KOPT-K1 (cell line): ENCODE data around the gene RBM4B.
A peak's percentile ranks its signal among the peaks of the same experiment; 100 is the strongest.

Experiments used
- H3K27ac ChIP-seq: fragments of 200-600 bp; sonication (generic); 2 replicates; pipeline ENCODE4 v1.5.1; 2016; ENCODE audit warnings: antibody characterized with exemption, mild to moderate bottlenecking, low read depth, low read length; ENCODE audit not compliant: poor library complexity, severe bottlenecking
- H3K36me3 ChIP-seq: fragments of 200-600 bp; sonication (generic); 2 replicates; pipeline ENCODE4 v1.5.1; 2017; ENCODE audit warnings: antibody characterized with exemption, mild to moderate bottlenecking, low read length, moderate library complexity; ENCODE audit not compliant: insufficient read depth
- H3K9me3 ChIP-seq: fragments of 200-600 bp; sonication (generic); 2 replicates; pipeline ENCODE4 v1.5.1; 2017; ENCODE audit warnings: antibody characterized with exemption, low read length, mild to moderate bottlenecking; ENCODE audit not compliant: insufficient read depth, poor library complexity, severe bottlenecking

Gene RBM4B

DNA sequence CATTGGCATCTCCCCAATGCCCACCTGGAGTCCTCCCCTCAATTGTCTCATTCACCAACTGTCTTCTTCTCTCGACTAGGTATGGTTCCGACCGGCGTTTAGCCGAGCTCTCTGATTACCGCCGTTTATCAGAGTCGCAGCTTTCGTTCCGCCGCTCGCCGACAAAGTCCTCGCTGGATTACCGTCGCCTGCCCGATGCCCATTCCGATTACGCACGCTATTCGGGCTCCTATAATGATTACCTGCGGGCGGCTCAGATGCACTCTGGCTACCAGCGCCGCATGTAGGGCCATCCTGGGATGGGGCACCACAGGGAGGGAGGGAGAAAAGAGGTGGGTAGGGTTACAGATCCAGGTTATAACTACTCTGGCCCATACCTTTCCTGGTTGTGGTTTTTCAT lies 51.3 kb downstream of the RBM4B start:
- Histone ChIP-seq H3K9me3 (no peaks in the 10 kb centered on the region), H3K36me3 (peaks cover 100% of the 10 kb centered on the region), H3K27ac (no peak overlapping the region)

DNA sequence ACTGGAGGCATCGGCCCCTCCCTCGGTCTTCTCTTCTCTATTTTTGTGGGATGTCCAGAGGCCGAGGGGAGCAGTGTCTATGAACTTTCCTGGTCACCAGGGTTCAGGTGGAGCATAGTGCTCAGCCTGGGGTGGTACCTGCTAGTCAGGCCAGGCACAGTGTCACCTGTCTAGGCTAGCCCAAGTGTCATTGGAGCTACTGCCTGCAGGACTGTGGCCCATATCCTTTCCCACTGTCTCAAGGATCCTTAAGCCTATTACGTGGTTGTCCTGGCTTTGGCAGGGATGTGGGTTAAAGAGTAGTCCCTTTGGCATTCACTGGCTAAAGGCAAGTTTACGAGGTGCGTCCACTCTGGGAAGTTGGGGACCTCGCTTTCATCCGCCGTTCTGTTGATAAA lies 51.9 kb downstream of the RBM4B start:
- H3K9me3 ChIP-seq = no peaks in the 10 kb centered on the region

DNA sequence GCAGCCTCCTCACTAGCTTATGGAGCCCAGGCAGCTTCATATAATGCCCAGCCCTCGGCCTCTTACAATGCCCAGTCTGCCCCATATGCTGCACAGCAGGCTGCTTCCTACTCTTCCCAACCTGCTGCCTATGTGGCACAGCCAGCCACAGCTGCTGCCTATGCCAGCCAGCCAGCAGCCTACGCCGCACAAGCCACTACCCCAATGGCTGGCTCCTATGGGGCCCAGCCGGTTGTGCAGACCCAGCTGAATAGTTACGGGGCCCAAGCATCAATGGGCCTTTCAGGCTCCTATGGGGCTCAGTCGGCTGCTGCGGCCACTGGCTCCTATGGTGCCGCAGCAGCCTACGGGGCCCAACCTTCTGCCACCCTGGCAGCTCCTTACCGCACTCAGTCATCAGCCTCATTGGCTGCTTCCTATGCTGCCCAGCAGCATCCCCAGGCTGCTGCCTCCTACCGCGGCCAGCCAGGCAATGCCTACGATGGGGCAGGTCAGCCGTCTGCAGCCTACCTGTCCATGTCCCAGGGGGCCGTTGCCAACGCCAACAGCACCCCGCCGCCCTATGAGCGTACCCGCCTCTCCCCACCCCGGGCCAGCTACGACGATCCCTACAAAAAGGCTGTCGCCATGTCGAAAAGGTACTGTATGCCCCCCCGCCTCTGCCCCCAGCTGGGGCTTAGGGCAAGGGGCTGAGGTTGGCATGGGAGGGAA lies 52.5 kb downstream of the RBM4B start:
- Histone ChIP-seq H3K36me3 (peaks cover 100% of the 10 kb centered on the region), H3K27ac (no peak overlapping the region), H3K9me3 (no peaks in the 10 kb centered on the region)

More for the DNA sequence above, 51.9 kb downstream of the RBM4B start:
- peaks cover 100% of the 10 kb centered on the region for H3K36me3 ChIP-seq
- H3K27ac ChIP-seq = no peak overlapping the region

DNA sequence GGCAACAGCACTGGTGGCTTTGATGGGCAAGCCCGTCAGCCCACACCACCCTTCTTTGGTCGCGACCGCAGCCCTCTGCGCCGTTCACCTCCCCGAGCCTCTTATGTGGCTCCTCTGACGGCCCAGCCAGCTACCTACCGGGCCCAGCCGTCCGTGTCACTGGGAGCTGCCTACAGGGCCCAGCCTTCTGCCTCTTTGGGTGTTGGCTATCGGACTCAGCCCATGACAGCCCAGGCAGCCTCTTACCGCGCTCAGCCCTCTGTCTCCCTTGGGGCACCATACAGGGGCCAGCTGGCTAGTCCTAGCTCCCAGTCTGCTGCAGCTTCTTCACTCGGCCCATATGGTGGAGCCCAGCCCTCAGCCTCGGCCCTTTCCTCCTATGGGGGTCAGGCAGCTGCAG lies 53.2 kb downstream of the RBM4B start:
- peaks cover 100% of the 10 kb centered on the region for H3K36me3 ChIP-seq
- no peaks in the 10 kb centered on the region for H3K9me3 ChIP-seq
- no peak overlapping the region for H3K27ac ChIP-seq

DNA sequence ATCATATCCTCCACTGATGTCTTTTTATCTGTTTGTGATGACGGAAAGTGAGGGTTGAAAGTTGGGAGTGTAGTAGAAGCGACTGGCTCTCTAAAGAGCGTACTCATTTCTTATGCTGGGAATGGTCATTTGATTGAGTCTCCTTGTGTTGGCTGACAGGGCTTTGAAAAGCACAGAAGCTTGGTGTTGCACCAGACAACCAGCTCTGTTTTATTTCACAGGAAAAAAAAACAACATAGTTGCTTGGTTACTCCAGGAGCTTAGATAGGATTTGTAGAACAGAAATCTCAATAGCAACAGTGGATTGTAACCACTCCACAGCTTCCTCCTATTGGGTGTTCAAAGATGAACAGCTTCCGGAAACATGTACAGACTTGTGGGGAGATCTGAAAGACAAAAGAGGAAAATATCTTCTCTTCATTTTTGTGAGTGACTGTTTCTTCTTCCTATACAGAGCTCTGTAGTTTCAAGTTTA lies 58.6 kb downstream of the RBM4B start:
- H3K9me3 ChIP-seq = no peaks in the 10 kb centered on the region
- peaks cover 71% of the 10 kb centered on the region for H3K36me3 ChIP-seq
- H3K27ac ChIP-seq = peak overlapping the region; percentile 94

DNA sequence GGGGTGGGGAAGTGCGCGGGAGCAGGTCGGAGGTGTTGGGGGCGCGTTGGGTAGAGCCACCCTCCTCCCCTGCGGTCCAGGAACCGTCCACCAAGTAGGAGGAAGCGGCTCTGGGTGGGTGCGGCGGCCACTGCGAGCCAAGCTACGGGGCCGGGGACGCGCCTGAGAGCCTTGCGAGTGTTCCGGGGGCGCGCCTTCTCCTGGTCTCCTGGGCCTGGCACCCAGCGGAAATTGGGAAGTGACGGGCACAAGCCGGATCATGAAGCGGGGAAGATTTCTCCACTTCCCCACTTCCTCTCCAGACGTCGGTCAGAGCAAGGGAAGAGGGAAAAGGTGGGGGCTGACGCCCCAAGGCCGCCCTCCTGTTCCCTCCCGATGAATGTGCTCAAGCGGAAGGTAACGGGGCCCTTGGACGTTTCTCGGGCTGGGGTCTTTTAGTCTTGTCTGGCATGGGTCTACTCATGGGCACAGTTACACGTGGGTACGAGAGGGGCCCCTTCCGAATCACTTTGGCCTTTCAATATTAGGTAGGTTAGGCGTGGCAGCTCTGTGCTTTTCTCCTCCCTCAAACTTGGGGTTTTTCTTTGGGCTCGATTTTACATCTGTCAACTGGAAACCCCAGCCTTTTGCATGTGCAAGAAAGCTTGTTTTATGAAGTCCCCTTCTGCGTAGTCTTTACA lies 60.4 kb downstream of the RBM4B start:
- Histone ChIP-seq H3K36me3 (peaks cover 53% of the 10 kb centered on the region), H3K27ac (peak overlapping the region; percentile 94), H3K9me3 (no peaks in the 10 kb centered on the region)

DNA sequence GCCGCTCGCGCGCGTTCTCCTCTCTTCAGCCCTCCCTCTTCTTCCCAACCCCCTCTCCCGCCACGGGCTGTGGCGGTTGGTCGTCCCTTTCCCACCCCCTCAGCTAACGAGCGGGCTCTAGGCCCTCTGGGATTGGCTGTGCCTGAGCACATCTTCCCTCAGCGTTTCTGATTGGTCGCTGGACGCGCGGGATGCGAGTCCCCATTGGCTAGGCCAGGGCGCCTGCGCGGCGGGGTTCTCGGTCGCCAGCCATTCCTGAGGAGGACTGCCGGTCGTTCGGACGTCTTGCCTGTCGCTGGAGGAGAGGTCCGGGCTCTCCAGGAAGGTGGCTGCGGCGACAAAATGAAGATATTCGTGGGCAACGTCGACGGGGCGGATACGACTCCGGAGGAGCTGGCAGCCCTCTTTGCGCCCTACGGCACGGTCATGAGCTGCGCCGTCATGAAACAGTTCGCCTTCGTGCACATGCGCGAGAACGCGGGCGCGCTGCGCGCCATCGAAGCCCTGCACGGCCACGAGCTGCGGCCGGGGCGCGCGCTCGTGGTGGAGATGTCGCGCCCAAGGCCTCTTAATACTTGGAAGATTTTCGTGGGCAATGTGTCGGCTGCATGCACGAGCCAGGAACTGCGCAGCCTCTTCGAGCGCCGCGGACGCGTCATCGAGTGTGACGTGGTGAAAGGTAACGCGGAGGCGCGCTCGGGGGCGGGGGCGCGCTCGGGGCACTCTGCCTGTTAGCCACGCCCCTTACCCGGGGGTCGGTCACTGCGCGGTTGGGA lies 61.1 kb downstream of the RBM4B start, which contains the start of gene RBM14:
Gene RBM14, plus strand, starts transcription at position 252 of the 776 bp plus-strand sequence. Its CDS starts 91 bp downstream, at position 343.
- Histone ChIP-seq H3K9me3 (no peaks in the 10 kb centered on the region), H3K36me3 (peaks cover 46% of the 10 kb centered on the region), H3K27ac (peak within 1 kb of the TSS; percentile 94)
